Forelimb muscle (tissue), 1 donor: ENCODE results near the gene TELO2. TPM values are rescaled to one million over a fixed set of nuclear protein-coding genes. Genes with fewer than 3 reads are reported as not detected.

ENCODE experiments used
- DNase-seq: peaks from one replicate; pipeline ENCODE4 v3.0.0-alpha.2; 2013; ENCODE audit warnings: low read depth
- polyA plus RNA-seq: library from polyadenylated mRNA; unstranded; fragments of 120-200 nt; gene quantifications from one replicate; pipeline ENCODE4 v1.2.1, GENCODE V29; 2013; ENCODE audit not compliant: insufficient read length

Gene TELO2
- polyA plus RNA-seq, 1 donor = 30.8 TPM

GRCh38 chr16:1498899-1499676 is 5.9 kb downstream of the TELO2 start:
- DNase-seq = no peak

GRCh38 chr16:1499756-1500464 is 6.8 kb downstream of the TELO2 start:
- no peak for DNase-seq

GRCh38 chr16:1500465-1501150 is 7.4 kb downstream of the TELO2 start:
- no peak for DNase-seq

- DNase-seq = no peak
These were observed 8.5 kb downstream of the TELO2 start for GRCh38 chr16:1501630-1502029.

- DNase-seq = no peak
These were observed 9.2 kb downstream of the TELO2 start for GRCh38 chr16:1502092-1503004.

- DNase-seq = no peak
These were observed 10.2 kb downstream of the TELO2 start for GRCh38 chr16:1503110-1503955.

- no peak for DNase-seq
These were observed 12.1 kb downstream of the TELO2 start for GRCh38 chr16:1505073-1505844.

- no peak for DNase-seq
These were observed 12.8 kb downstream of the TELO2 start for GRCh38 chr16:1505912-1506311.

- no peak for DNase-seq
These were observed 13.5 kb downstream of the TELO2 start for GRCh38 chr16:1506494-1507213.

- DNase-seq = no peak
These were observed 15.5 kb downstream of the TELO2 start for GRCh38 chr16:1508494-1509187.

- no peak for DNase-seq
These were observed 16.4 kb downstream of the TELO2 start for GRCh38 chr16:1509307-1510221.

- no peak for DNase-seq
These were observed 17.1 kb downstream of the TELO2 start for GRCh38 chr16:1510272-1510671.

- no peak for DNase-seq
These were observed 17.8 kb downstream of the TELO2 start for GRCh38 chr16:1510941-1511351.

GRCh38 chr16:1511662-1512569 is 18.8 kb downstream of the TELO2 start:
- DNase-seq = no peak

- DNase-seq = no peak
These were observed 19.6 kb downstream of the TELO2 start for GRCh38 chr16:1512774-1513173.

- DNase-seq = no peak
These were observed 21.3 kb downstream of the TELO2 start for GRCh38 chr16:1514507-1514906.
